Activated CD4-positive, alpha-beta T cell treated with anti-CD3 and anti-CD28 coated beads, Interleukin-10, Interleukin-2, amounts not matched to agents 100 ng/mL and 50 ng/mL, durations not matched to agents 16 hours and 8 hours (primary cell): ENCODE results near the gene GPR63.

Source experiments
- DNase-seq: peaks from one replicate; pipeline ENCODE4 v3.0.0-alpha.2; 2020

GPR63 gene

GRCh38 chr6:96837081-96837971, at the start of gene GPR63:
GPR63 (minus strand) TSS chr6:96837477; CDS start chr6:96799731, 37,746 bp downstream.
- DNase-seq = peak; percentile 92

- DNase-seq = no peak
Measured at GRCh38 chr6:96886519-96886918, 49.2 kb upstream of the GPR63 start.

- DNase-seq = peak; percentile 41
Measured at GRCh38 chr6:96885187-96885631, 47.9 kb upstream of the GPR63 start.

GRCh38 chr6:96878143-96878542, 40.9 kb upstream of the GPR63 start:
- DNase-seq = no peak

- no peak for DNase-seq
Measured at GRCh38 chr6:96876886-96877545, 39.7 kb upstream of the GPR63 start.

- DNase-seq = no peak
Measured at GRCh38 chr6:96872976-96873375, 35.7 kb upstream of the GPR63 start.

- no peak for DNase-seq
Measured at GRCh38 chr6:96865055-96865405, 27.8 kb upstream of the GPR63 start.

- DNase-seq = no peak
Measured at GRCh38 chr6:96864216-96865054, 27.2 kb upstream of the GPR63 start.

- DNase-seq = no peak
Measured at GRCh38 chr6:96862560-96862959, 25.3 kb upstream of the GPR63 start.

GRCh38 chr6:96861588-96861987, 24.3 kb upstream of the GPR63 start:
- DNase-seq = no peak

GRCh38 chr6:96856856-96857255, 19.6 kb upstream of the GPR63 start:
- DNase-seq = no peak

- no peak for DNase-seq
Measured at GRCh38 chr6:96853083-96853482, 15.8 kb upstream of the GPR63 start.

GRCh38 chr6:96852605-96853004, 15.3 kb upstream of the GPR63 start:
- DNase-seq = no peak

- DNase-seq = no peak
Measured at GRCh38 chr6:96851858-96852257, 14.6 kb upstream of the GPR63 start.

- DNase-seq = no peak
Measured at GRCh38 chr6:96849615-96850014, 12.3 kb upstream of the GPR63 start.

- DNase-seq = no peak
Measured at GRCh38 chr6:96844530-96844929, 7.3 kb upstream of the GPR63 start.

GRCh38 chr6:96841345-96841744, 4.1 kb upstream of the GPR63 start:
- DNase-seq = no peak

- no peak for DNase-seq
Measured at GRCh38 chr6:96836631-96837080, 621 bp downstream of the GPR63 start.

- no peak for DNase-seq
Measured at GRCh38 chr6:96834070-96834469, 3.2 kb downstream of the GPR63 start.

GRCh38 chr6:96832780-96833179, 4.5 kb downstream of the GPR63 start:
- no peak for DNase-seq

GRCh38 chr6:96826865-96827264, 10.4 kb downstream of the GPR63 start:
- no peak for DNase-seq

GRCh38 chr6:96823743-96824142, 13.5 kb downstream of the GPR63 start:
- DNase-seq = no peak

- no peak for DNase-seq
Measured at GRCh38 chr6:96821034-96821433, 16.2 kb downstream of the GPR63 start.
